ENCODE data around the gene SPACA4. TPM values are rescaled to one million over a fixed set of nuclear protein-coding genes. Genes with fewer than 3 reads are reported as not detected.

SPACA4 gene
- total and polyA plus RNA-seq, 9 of the 15 experiments (the other 6 are each of a cell fraction or from before 2014, with no cell fraction given): not detected

DNA sequence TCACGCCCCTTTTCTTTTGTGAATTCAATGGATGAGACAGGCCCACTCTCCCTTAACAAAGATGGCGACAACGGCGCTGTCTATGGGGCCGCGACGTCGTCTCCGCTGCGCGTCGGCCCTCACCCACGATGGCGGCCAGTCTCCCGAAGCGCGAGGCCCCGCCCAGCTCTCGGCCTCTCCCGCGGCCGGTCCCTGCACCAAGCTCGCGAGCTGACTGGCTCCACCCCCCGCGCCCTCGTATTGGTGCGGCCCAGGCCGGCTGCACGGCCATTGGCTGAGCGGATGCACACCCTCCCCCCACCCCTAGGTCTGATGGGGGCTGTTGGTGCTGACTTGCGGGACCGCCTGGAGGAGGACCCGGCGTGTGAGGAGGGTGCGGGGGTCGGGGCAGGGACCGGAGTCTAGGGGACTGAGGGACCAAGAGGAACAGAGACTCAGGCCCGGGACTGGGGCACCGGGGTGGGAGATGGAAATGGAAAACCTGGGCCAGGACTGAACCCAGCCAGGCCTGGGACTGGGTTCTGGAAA is 17.6 kb downstream of the SPACA4 start (continued):
- TF ChIP-seq, protein P1, sequence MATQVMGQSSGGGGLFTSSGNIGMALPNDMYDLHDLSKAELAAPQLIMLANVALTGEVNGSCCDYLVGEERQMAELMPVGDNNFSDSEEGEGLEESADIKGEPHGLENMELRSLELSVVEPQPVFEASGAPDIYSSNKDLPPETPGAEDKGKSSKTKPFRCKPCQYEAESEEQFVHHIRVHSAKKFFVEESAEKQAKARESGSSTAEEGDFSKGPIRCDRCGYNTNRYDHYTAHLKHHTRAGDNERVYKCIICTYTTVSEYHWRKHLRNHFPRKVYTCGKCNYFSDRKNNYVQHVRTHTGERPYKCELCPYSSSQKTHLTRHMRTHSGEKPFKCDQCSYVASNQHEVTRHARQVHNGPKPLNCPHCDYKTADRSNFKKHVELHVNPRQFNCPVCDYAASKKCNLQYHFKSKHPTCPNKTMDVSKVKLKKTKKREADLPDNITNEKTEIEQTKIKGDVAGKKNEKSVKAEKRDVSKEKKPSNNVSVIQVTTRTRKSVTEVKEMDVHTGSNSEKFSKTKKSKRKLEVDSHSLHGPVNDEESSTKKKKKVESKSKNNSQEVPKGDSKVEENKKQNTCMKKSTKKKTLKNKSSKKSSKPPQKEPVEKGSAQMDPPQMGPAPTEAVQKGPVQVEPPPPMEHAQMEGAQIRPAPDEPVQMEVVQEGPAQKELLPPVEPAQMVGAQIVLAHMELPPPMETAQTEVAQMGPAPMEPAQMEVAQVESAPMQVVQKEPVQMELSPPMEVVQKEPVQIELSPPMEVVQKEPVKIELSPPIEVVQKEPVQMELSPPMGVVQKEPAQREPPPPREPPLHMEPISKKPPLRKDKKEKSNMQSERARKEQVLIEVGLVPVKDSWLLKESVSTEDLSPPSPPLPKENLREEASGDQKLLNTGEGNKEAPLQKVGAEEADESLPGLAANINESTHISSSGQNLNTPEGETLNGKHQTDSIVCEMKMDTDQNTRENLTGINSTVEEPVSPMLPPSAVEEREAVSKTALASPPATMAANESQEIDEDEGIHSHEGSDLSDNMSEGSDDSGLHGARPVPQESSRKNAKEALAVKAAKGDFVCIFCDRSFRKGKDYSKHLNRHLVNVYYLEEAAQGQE (IDR thresholded peaks at IDR 0.05; ENCODE audit: borderline replicate concordance): no peak
- TF ChIP-seq, protein P1 (CRISPR knock-in tag; IDR thresholded peaks at IDR 0.05; ENCODE audit: low read depth): no peak
- TF ChIP-seq, protein P2, sequence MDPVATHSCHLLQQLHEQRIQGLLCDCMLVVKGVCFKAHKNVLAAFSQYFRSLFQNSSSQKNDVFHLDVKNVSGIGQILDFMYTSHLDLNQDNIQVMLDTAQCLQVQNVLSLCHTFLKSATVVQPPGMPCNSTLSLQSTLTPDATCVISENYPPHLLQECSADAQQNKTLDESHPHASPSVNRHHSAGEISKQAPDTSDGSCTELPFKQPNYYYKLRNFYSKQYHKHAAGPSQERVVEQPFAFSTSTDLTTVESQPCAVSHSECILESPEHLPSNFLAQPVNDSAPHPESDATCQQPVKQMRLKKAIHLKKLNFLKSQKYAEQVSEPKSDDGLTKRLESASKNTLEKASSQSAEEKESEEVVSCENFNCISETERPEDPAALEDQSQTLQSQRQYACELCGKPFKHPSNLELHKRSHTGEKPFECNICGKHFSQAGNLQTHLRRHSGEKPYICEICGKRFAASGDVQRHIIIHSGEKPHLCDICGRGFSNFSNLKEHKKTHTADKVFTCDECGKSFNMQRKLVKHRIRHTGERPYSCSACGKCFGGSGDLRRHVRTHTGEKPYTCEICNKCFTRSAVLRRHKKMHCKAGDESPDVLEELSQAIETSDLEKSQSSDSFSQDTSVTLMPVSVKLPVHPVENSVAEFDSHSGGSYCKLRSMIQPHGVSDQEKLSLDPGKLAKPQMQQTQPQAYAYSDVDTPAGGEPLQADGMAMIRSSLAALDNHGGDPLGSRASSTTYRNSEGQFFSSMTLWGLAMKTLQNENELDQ (CRISPR knock-in tag; IDR thresholded peaks at IDR 0.05; ENCODE audit: borderline replicate concordance): no peak
- TF ChIP-seq, protein P3, sequence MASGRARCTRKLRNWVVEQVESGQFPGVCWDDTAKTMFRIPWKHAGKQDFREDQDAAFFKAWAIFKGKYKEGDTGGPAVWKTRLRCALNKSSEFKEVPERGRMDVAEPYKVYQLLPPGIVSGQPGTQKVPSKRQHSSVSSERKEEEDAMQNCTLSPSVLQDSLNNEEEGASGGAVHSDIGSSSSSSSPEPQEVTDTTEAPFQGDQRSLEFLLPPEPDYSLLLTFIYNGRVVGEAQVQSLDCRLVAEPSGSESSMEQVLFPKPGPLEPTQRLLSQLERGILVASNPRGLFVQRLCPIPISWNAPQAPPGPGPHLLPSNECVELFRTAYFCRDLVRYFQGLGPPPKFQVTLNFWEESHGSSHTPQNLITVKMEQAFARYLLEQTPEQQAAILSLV (tag; IDR thresholded peaks at IDR 0.05): no peak
- peak in 1 of 2 experiments; percentile 41; a peak in 1 of 4 replicates for TF ChIP-seq TBL1XR1 (IDR thresholded peaks at IDR 0.05; ENCODE audit: low read length in 2 of 2)
- TF ChIP-seq, protein P4, sequence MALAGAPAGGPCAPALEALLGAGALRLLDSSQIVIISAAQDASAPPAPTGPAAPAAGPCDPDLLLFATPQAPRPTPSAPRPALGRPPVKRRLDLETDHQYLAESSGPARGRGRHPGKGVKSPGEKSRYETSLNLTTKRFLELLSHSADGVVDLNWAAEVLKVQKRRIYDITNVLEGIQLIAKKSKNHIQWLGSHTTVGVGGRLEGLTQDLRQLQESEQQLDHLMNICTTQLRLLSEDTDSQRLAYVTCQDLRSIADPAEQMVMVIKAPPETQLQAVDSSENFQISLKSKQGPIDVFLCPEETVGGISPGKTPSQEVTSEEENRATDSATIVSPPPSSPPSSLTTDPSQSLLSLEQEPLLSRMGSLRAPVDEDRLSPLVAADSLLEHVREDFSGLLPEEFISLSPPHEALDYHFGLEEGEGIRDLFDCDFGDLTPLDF (CRISPR knock-in tag; IDR thresholded peaks at IDR 0.05): 0 out of 2 replicates have a peak, but pooled peaks have one; percentile 25
- TF ChIP-seq, protein P5, sequence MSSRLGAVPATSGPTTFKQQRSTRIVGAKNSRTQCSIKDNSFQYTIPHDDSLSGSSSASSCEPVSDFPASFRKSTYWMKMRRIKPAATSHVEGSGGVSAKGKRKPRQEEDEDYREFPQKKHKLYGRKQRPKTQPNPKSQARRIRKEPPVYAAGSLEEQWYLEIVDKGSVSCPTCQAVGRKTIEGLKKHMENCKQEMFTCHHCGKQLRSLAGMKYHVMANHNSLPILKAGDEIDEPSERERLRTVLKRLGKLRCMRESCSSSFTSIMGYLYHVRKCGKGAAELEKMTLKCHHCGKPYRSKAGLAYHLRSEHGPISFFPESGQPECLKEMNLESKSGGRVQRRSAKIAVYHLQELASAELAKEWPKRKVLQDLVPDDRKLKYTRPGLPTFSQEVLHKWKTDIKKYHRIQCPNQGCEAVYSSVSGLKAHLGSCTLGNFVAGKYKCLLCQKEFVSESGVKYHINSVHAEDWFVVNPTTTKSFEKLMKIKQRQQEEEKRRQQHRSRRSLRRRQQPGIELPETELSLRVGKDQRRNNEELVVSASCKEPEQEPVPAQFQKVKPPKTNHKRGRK (tag; IDR thresholded peaks at IDR 0.05): no peak
- TF ChIP-seq ATF7 (IDR thresholded peaks at IDR 0.05): peak; percentile 87
